Bronchial epithelial cell (primary cell): Measurements from ENCODE around the gene TESK2. TPM values are rescaled to one million over a fixed set of nuclear protein-coding genes. Genes with fewer than 3 reads are reported as not detected.

Source experiments
- DNase-seq: peaks from one replicate; pipeline ENCODE4 v3.0.0-alpha.2; 2010; ENCODE audit warnings: low read depth
- FAIRE-seq: peaks from 2 replicates; lab custom pipeline; 2011; peaks lifted over from hg19 to GRCh38; lab: Jason Lieb, UNC
- H3K27me3 ChIP-seq: 2 replicates; pipeline ENCODE4 v1.5.1; 2011; ENCODE audit warnings: low read length; ENCODE audit not compliant: control insufficient read depth, insufficient read depth
- H3K36me3 ChIP-seq: 2 replicates; pipeline ENCODE4 v1.5.1; 2011; ENCODE audit warnings: low read length; ENCODE audit not compliant: control insufficient read depth, insufficient read depth
- H3K4me3 ChIP-seq: 2 replicates; pipeline ENCODE4 v1.5.1; 2011; ENCODE audit warnings: mild to moderate bottlenecking, low read depth, low read length, control low read depth
- CTCF ChIP-seq: IDR thresholded peaks from 2 replicates; pipeline ENCODE4 v1.5.1; 2011; ENCODE audit warnings: mild to moderate bottlenecking, moderate library complexity, low read length, control low read depth, inconsistent platforms; ENCODE audit not compliant: insufficient read depth, severe bottlenecking
- total RNA-seq: library from RNA; depleted of rRNA; stranded (reverse); fragments of >200 nt; gene quantifications from 2 replicates; pipeline ENCODE4 v1.2.1, GENCODE V29; 2014

TESK2 gene
- total RNA-seq, 1 donor from 2014 or later, result 1.6 TPM

GRCh38 chr1:45359882-45360513 is 131.0 kb downstream of the TESK2 start:
- H3K27me3 ChIP-seq, result no peaks in the 10 kb centered on the region
- peak; percentile 45 for TF ChIP-seq CTCF
- no peaks in the 10 kb centered on the region for H3K36me3 ChIP-seq
- H3K4me3 ChIP-seq, result no peak overlapping the region
- DNase-seq, result peak; percentile 63
- no peak for FAIRE-seq

DNA sequence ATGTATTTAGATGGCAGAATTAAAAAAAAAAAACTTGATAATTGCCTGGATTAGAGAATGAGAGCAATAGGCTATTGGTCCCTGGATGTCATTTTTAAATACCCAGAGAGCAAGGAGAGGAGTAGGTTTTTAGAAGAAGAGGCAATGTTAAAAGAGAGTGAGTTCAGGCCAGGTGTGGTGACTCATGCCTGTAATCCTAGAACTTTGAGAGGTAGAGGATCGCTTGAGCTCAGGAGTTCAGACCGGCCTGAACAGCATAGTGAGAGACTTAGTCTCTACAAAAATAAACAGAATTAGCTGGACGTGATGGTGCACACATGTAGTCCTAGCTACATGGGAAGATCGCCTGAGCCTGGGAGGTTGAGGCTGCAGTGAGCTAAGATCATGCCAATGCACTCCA is 134.8 kb downstream of the TESK2 start:
- Histone ChIP-seq H3K36me3 (no peaks in the 10 kb centered on the region), H3K27me3 (no peaks in the 10 kb centered on the region), H3K4me3 (no peak overlapping the region)
- TF ChIP-seq CTCF, result no peak
- FAIRE-seq, result no peak
- peak; percentile 78 for DNase-seq

DNA sequence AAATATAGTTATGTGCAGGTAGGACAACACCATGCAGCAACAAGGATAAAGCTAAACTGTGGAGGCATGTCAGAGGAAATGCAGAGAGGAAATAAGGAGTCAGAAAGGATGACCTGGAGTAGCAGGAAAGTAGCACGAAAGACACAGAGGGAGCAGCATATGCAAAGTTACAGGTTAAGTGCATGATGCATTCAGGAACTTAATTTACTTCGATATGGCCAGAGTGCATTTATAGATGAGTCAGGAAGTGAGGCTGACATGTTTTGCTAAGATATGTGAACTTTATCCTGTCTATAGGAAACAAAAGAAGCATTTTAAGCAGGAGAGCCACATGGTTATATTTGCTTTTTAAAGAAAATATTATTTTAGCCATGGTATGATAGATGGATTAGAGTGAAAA is 135.3 kb downstream of the TESK2 start:
- Histone ChIP-seq H3K4me3 (no peak overlapping the region), H3K36me3 (no peaks in the 10 kb centered on the region), H3K27me3 (no peaks in the 10 kb centered on the region)
- no peak for FAIRE-seq
- no peak for TF ChIP-seq CTCF
- DNase-seq, result peak; percentile 52

DNA sequence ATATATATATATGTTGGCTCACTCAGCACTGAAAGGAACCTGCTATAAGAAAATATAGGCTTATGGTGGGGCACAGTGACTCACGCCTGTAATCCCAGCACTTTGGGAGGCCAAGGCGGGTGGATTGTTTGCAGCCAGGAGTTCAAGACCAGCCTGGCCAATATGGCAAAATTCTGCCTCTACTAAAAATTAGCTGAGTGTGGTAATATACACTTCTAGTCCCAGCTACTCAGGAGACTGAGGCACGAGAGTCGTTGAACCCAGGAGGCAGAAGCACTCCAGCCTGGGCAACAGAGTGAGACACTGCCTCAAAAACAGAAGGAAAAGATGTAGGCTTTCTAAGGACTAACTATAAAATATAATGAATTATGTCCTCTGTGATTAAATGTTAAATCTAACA is 136.1 kb downstream of the TESK2 start:
- no peak for DNase-seq
- no peak for TF ChIP-seq CTCF
- no peak for FAIRE-seq

DNA sequence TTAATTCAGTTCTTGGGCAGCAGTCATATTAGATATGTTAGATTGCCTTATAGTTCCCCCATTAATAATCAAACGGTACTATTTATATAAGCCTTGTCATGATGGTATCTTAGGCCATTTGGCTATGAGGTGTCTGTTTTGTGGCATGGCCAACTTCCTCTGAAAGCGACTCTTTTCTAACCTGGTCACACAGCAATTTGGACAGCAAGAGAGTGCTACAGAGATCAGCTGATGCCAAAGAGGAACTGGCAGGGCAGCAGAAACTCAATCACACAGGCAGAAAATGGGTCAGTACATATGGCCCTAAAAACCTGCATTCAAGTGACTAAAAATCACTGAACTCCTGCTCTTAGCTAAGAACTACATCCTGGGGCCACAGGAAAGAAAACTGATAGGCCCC is 137.3 kb downstream of the TESK2 start:
- Histone ChIP-seq H3K36me3 (no peaks in the 10 kb centered on the region), H3K27me3 (no peaks in the 10 kb centered on the region), H3K4me3 (no peak overlapping the region)
- FAIRE-seq, result no peak
- TF ChIP-seq CTCF, result no peak
- no peak for DNase-seq

More for the DNA sequence above, 136.1 kb downstream of the TESK2 start:
- no peaks in the 10 kb centered on the region for H3K27me3 ChIP-seq
- H3K36me3 ChIP-seq, result no peaks in the 10 kb centered on the region
- no peak overlapping the region for H3K4me3 ChIP-seq

GRCh38 chr1:45351508-45351907 is 139.5 kb downstream of the TESK2 start:
- no peak for FAIRE-seq

More at GRCh38 chr1:45351508-45351907, 139.5 kb downstream of the TESK2 start:
- no peak for DNase-seq
- Histone ChIP-seq H3K4me3 (no peak overlapping the region), H3K36me3 (no peaks in the 10 kb centered on the region), H3K27me3 (no peaks in the 10 kb centered on the region)
- no peak for TF ChIP-seq CTCF
